ENCODE measurements around the gene GNB1L. TPM values are rescaled to one million over a fixed set of nuclear protein-coding genes. Genes with fewer than 3 reads are reported as not detected.

GNB1L gene
- total RNA-seq, 1 donor from 2014 or later, result 2.9 TPM

- no peak for DNase-seq (ENCODE audit: low spot score in 2 of 2)
- FAIRE-seq, result no peak
These were observed 23.1 kb upstream of the GNB1L start for GRCh38 chr22:19877626-19878339.

GRCh38 chr22:19876941-19877625, 22.4 kb upstream of the GNB1L start:
- DNase-seq (ENCODE audit: low spot score in 2 of 2), result peak in 1 of 2 donors; percentile 16
- FAIRE-seq, result no peak

- DNase-seq (ENCODE audit: low spot score in 2 of 2), result peak in 1 of 2 donors; percentile 12
- FAIRE-seq, result no peak
These were observed 21.8 kb upstream of the GNB1L start for GRCh38 chr22:19876314-19876940.

GRCh38 chr22:19875531-19876313, 21.0 kb upstream of the GNB1L start:
- DNase-seq (ENCODE audit: low spot score in 2 of 2), result peak in 1 of 2 donors; percentile 4
- FAIRE-seq, result no peak

- FAIRE-seq (no peak), DNase-seq (ENCODE audit: low spot score in 2 of 2) (no peak)
These were observed 20.4 kb upstream of the GNB1L start for GRCh38 chr22:19875061-19875530.

- DNase-seq (ENCODE audit: low spot score in 2 of 2), result peak in 1 of 2 donors; percentile 39
- no peak for FAIRE-seq
These were observed 19.8 kb upstream of the GNB1L start for GRCh38 chr22:19874307-19875060.

- FAIRE-seq (no peak), DNase-seq (ENCODE audit: low spot score in 2 of 2) (no peak)
These were observed 19.3 kb upstream of the GNB1L start for GRCh38 chr22:19873960-19874306.

GRCh38 chr22:19873138-19873959, 18.7 kb upstream of the GNB1L start:
- no peak for FAIRE-seq

GRCh38 chr22:19872779-19873137, 18.1 kb upstream of the GNB1L start:
- FAIRE-seq (no peak), DNase-seq (ENCODE audit: low spot score in 2 of 2) (no peak)

More at GRCh38 chr22:19873138-19873959, 18.7 kb upstream of the GNB1L start:
- DNase-seq (ENCODE audit: low spot score in 2 of 2), result no peak

GRCh38 chr22:19871845-19872778, 17.4 kb upstream of the GNB1L start:
- DNase-seq (ENCODE audit: low spot score in 2 of 2) (no peak), FAIRE-seq (no peak)

- FAIRE-seq, result no peak
- DNase-seq (ENCODE audit: low spot score in 2 of 2), result no peak
These were observed 16.6 kb upstream of the GNB1L start for GRCh38 chr22:19871023-19871844.

GRCh38 chr22:19870153-19871022, 15.7 kb upstream of the GNB1L start:
- FAIRE-seq (no peak), DNase-seq (ENCODE audit: low spot score in 2 of 2) (no peak)

- FAIRE-seq (no peak), DNase-seq (ENCODE audit: low spot score in 2 of 2) (no peak)
These were observed 15.0 kb upstream of the GNB1L start for GRCh38 chr22:19869497-19870152.

- no peak for FAIRE-seq
- no peak for DNase-seq (ENCODE audit: low spot score in 2 of 2)
These were observed 14.2 kb upstream of the GNB1L start for GRCh38 chr22:19868773-19869471.

- FAIRE-seq (no peak), DNase-seq (ENCODE audit: low spot score in 2 of 2) (no peak)
These were observed 13.7 kb upstream of the GNB1L start for GRCh38 chr22:19868333-19868732.

Data from frontal cortex (tissue), 4 donors.